Ascending aorta (tissue), 2 donors: ENCODE data around the gene NKD2. TPM values are rescaled to one million over a fixed set of nuclear protein-coding genes. Genes with fewer than 3 reads are reported as not detected.

Experiments
- DNase-seq, 2 donors: peaks; one replicate each; pipeline ENCODE4 v3.0.0-alpha.2; 2019; ENCODE audit warnings: low spot score in 2 of 2
- H3K27ac ChIP-seq, 2 donors: fragments of 200-600 bp; sonication (generic); one replicate each; pipeline ENCODE4 v1.5.1; 2016 to 2017; ENCODE audit warnings: mild to moderate bottlenecking in 1 of 2
- H3K27me3 ChIP-seq: fragments of 200-600 bp; sonication (generic); one replicate; pipeline ENCODE4 v1.5.1; 2017
- H3K36me3 ChIP-seq, 2 donors: fragments of 200-600 bp; sonication (generic); one replicate each; pipeline ENCODE4 v1.5.1; 2016
- H3K4me1 ChIP-seq, 2 donors: fragments of 200-600 bp; sonication (generic); one replicate each; pipeline ENCODE4 v1.5.1; 2016 to 2017; ENCODE audit warnings: mild to moderate bottlenecking in 1 of 2
- H3K4me3 ChIP-seq, 2 donors: fragments of 200-600 bp; sonication (generic); one replicate each; pipeline ENCODE4 v1.5.1; 2016 to 2017; ENCODE audit warnings: mild to moderate bottlenecking in 1 of 2
- H3K9me3 ChIP-seq, 2 donors: fragments of 200-600 bp; sonication (generic); one replicate each; pipeline ENCODE4 v1.5.1; 2016
- intact Hi-C: fragments of 100-400 bp; cut with DNase I; formaldehyde crosslinking; loops from one replicate; pipeline ENCODE4 v1.15.1; 2023
- total RNA-seq: library from RNA; depleted of rRNA; stranded (reverse); fragments of >200 nt; gene quantifications from one replicate; pipeline ENCODE4 v1.1.0, GENCODE V29; 2016
- TF ChIP-seq, protein P1 (sequence below), 3 experiments: fragments of 200-600 bp in 2 of 3; fragments of 450-650 bp in 1 of 3; sonication (generic) in 2 of 3; IDR thresholded peaks; one replicate each; pipeline ENCODE4 v1.5.1; 2016 to 2019; ENCODE audit warnings: antibody characterized with exemption in 3 of 3, mild to moderate bottlenecking in 1 of 3, moderate library complexity in 1 of 3

NKD2 gene
- total RNA-seq, 1 donor from 2014 or later: 6.5 TPM

- Histone ChIP-seq H3K27me3 (no peaks in the 10 kb centered on the region), H3K4me1 (peaks cover 0 to 1% of the 10 kb centered on the region in 2 donors), H3K4me3 (no peak overlapping the region), H3K36me3 (no peaks in the 10 kb centered on the region), H3K9me3 (no peaks in the 10 kb centered on the region), H3K27ac (no peak overlapping the region)
- TF ChIP-seq, protein P1, sequence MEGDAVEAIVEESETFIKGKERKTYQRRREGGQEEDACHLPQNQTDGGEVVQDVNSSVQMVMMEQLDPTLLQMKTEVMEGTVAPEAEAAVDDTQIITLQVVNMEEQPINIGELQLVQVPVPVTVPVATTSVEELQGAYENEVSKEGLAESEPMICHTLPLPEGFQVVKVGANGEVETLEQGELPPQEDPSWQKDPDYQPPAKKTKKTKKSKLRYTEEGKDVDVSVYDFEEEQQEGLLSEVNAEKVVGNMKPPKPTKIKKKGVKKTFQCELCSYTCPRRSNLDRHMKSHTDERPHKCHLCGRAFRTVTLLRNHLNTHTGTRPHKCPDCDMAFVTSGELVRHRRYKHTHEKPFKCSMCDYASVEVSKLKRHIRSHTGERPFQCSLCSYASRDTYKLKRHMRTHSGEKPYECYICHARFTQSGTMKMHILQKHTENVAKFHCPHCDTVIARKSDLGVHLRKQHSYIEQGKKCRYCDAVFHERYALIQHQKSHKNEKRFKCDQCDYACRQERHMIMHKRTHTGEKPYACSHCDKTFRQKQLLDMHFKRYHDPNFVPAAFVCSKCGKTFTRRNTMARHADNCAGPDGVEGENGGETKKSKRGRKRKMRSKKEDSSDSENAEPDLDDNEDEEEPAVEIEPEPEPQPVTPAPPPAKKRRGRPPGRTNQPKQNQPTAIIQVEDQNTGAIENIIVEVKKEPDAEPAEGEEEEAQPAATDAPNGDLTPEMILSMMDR (IDR thresholded peaks at IDR 0.05): no peak
- no peak for DNase-seq
- intact Hi-C loops: no loop called here
Observed at GRCh38 chr5:962386-962785, 46.2 kb upstream of the NKD2 start.

GRCh38 chr5:962801-963200 is 45.8 kb upstream of the NKD2 start:
- Histone ChIP-seq H3K27me3 (no peaks in the 10 kb centered on the region), H3K9me3 (no peaks in the 10 kb centered on the region), H3K27ac (no peak overlapping the region), H3K4me1 (no peaks in the 10 kb centered on the region), H3K4me3 (no peak overlapping the region), H3K36me3 (no peaks in the 10 kb centered on the region)
- TF ChIP-seq, protein P1 (IDR thresholded peaks at IDR 0.05): no peak
- no peak for DNase-seq
- intact Hi-C loops: no loop called here

DNA sequence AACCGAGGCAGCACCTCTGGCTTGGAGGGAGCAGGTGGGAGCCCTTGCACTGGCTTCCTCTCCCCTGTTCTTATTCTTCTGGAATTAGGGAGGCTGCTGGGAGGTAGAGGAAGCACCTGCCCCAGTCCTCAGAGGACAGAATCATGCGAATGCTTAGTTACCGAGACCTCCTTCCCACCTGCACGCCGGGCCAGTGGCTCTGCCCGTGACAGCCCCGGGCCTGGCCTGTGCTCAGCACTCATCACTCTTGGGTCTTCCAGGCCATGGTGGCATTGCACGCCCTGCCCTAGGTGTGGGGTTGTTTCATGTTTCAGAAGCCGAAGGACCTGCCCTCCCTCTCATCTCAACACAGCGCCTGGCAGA is 45.3 kb upstream of the NKD2 start:
- Histone ChIP-seq H3K27me3 (no peaks in the 10 kb centered on the region), H3K9me3 (no peaks in the 10 kb centered on the region), H3K36me3 (no peaks in the 10 kb centered on the region), H3K27ac (no peak overlapping the region), H3K4me3 (no peak overlapping the region), H3K4me1 (no peaks in the 10 kb centered on the region)
- no peak for DNase-seq
- TF ChIP-seq, protein P1 (IDR thresholded peaks at IDR 0.05): no peak
- intact Hi-C loops: no loop called here

DNA sequence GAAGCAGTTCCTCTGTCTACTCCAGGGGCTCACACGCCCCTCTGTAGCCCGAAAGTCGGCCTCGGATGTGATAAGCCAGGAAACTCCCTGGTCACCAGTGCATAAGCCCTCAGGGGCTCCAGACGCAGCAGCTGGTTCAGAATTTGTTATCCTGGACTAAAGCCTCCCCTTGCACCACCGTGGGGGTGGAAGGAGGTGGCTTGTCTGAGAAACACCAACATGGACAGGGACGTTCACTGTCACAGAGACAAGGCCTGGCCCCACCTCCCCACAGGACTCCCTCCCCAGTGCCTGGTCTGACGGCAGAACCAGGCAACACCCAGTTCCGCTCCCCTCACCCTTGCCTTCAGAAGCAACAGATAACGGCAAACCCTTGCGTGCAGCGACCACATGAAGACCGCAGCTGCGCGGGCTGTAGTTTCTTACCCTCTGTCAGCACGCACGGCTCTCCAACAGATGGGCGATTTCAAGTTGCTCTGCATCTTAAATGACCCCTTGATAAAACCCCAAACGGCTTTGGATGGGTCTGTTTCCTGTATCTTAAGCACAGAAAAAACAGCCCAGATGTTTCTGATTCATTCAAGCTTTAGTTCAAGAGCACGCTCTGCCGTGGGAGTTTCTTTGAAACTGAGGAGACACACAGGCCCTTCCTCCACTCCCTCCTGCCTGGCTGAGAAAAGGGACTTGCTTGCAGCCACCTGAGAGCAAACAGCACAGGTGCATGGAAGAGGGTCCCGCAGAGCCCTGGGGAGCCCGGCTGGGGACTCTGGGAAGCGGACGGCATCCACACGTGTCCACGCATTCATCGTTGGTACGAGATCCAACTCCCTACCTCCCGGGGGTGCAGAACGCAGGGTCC is 44.7 kb upstream of the NKD2 start:
- Histone ChIP-seq H3K36me3 (no peaks in the 10 kb centered on the region), H3K4me3 (no peak overlapping the region), H3K9me3 (no peaks in the 10 kb centered on the region), H3K27me3 (no peaks in the 10 kb centered on the region), H3K4me1 (no peaks in the 10 kb centered on the region), H3K27ac (no peak overlapping the region)
- no peak for DNase-seq
- intact Hi-C loops: no loop called here
- TF ChIP-seq, protein P1 (IDR thresholded peaks at IDR 0.05): no peak

- TF ChIP-seq, protein P1 (IDR thresholded peaks at IDR 0.05): no peak
- H3K9me3 ChIP-seq: no peaks in the 10 kb centered on the region
- no peaks in the 10 kb centered on the region for H3K4me1 ChIP-seq
- no peak for DNase-seq
- H3K36me3 ChIP-seq: no peaks in the 10 kb centered on the region
- H3K27ac ChIP-seq: no peak overlapping the region
- intact Hi-C loops: no loop called here
- no peak overlapping the region for H3K4me3 ChIP-seq
- H3K27me3 ChIP-seq: no peaks in the 10 kb centered on the region
Observed at GRCh38 chr5:964821-965220, 43.8 kb upstream of the NKD2 start.
